ENCODE data around the gene NOS1AP. TPM values are rescaled to one million over a fixed set of nuclear protein-coding genes. Genes with fewer than 3 reads are reported as not detected.
A peak's percentile ranks its signal among the peaks of the same experiment; 100 is the strongest.

The NOS1AP gene
- 0.18 TPM in 1 of 2 replicates, not detected in the other for total RNA-seq (ENCODE audit: low replicate concordance)

GRCh38 chr1:162069334-162070093 lies at the start of gene NOS1AP:
TSS of gene NOS1AP (plus strand) at chr1:162069691. CDS start at chr1:162070178, 487 bp downstream.
- no peak for TF ChIP-seq CTCF (IDR thresholded peaks at IDR 0.05; ENCODE audit: insufficient read depth, low read length)
- no peak for DNase-seq (ENCODE audit: low read depth)
- H3K4me3 ChIP-seq (ENCODE audit: low read depth, low read length): peak within 1 kb of the TSS; percentile 66

- no peak overlapping the region for H3K4me3 ChIP-seq (ENCODE audit: low read depth, low read length)
- DNase-seq (ENCODE audit: low read depth): peak; percentile 69
- no peak for TF ChIP-seq CTCF (IDR thresholded peaks at IDR 0.05; ENCODE audit: insufficient read depth, low read length)
These were observed 49.3 kb upstream of the NOS1AP start for GRCh38 chr1:162020150-162020549.

GRCh38 chr1:162021124-162021523 lies 48.4 kb upstream of the NOS1AP start:
- no peak for TF ChIP-seq CTCF (IDR thresholded peaks at IDR 0.05; ENCODE audit: insufficient read depth, low read length)
- no peak for DNase-seq (ENCODE audit: low read depth)
- peak overlapping the region; percentile 4 for H3K4me3 ChIP-seq (ENCODE audit: low read depth, low read length)

GRCh38 chr1:162022626-162023025 lies 46.9 kb upstream of the NOS1AP start:
- DNase-seq (ENCODE audit: low read depth): no peak
- peak overlapping the region; percentile 93 for H3K4me3 ChIP-seq (ENCODE audit: low read depth, low read length)
- no peak for TF ChIP-seq CTCF (IDR thresholded peaks at IDR 0.05; ENCODE audit: insufficient read depth, low read length)

GRCh38 chr1:162023181-162023546 lies 46.3 kb upstream of the NOS1AP start:
- TF ChIP-seq CTCF (IDR thresholded peaks at IDR 0.05; ENCODE audit: insufficient read depth, low read length): no peak
- peak overlapping the region; percentile 93 for H3K4me3 ChIP-seq (ENCODE audit: low read depth, low read length)
- no peak for DNase-seq (ENCODE audit: low read depth)

- DNase-seq (ENCODE audit: low read depth): peak; percentile 84
- TF ChIP-seq CTCF (IDR thresholded peaks at IDR 0.05; ENCODE audit: insufficient read depth, low read length): peak; percentile 53
- H3K4me3 ChIP-seq (ENCODE audit: low read depth, low read length): peak within 1 kb of the TSS; percentile 93
These were observed 45.7 kb upstream of the NOS1AP start, which contains the start of gene OLFML2B for GRCh38 chr1:162023547-162024501. TSS of gene OLFML2B (minus strand) at chr1:162023869. CDS start at chr1:162023430, 439 bp downstream.

Data from fibroblast of the aortic adventitia (primary cell).